ENCODE results near the gene ROS1. TPM values are rescaled to one million over a fixed set of nuclear protein-coding genes. Genes with fewer than 3 reads are reported as not detected.

ROS1 gene
- total RNA-seq, 1 donor from 2014 or later, result 0.15 TPM

GRCh38 chr6:117327149-117328004 lies 98.4 kb downstream of the ROS1 start:
- no peak for ATAC-seq
- no peak for DNase-seq (ENCODE audit: low spot score)

- no peak for DNase-seq (ENCODE audit: low spot score)
- ATAC-seq, result no peak
These were observed 99.3 kb downstream of the ROS1 start for GRCh38 chr6:117326396-117326795.

- ATAC-seq, result no peak
- DNase-seq (ENCODE audit: low spot score), result no peak
These were observed 108.5 kb downstream of the ROS1 start for GRCh38 chr6:117317261-117317660.

GRCh38 chr6:117311726-117312125 lies 114.0 kb downstream of the ROS1 start:
- DNase-seq (ENCODE audit: low spot score) (no peak), ATAC-seq (no peak)

- ATAC-seq, result no peak
These were observed 114.4 kb downstream of the ROS1 start for GRCh38 chr6:117311310-117311709.

GRCh38 chr6:117309611-117310010 lies 116.1 kb downstream of the ROS1 start:
- no peak for ATAC-seq
- no peak for DNase-seq (ENCODE audit: low spot score)

More at GRCh38 chr6:117311310-117311709, 114.4 kb downstream of the ROS1 start:
- DNase-seq (ENCODE audit: low spot score), result no peak

- no peak for ATAC-seq
- no peak for DNase-seq (ENCODE audit: low spot score)
These were observed 116.7 kb downstream of the ROS1 start for GRCh38 chr6:117309069-117309468.

- DNase-seq (ENCODE audit: low spot score), result no peak
- ATAC-seq, result no peak
These were observed 118.1 kb downstream of the ROS1 start for GRCh38 chr6:117307655-117308054.

- ATAC-seq (no peak), DNase-seq (ENCODE audit: low spot score) (no peak)
These were observed 119.4 kb downstream of the ROS1 start for GRCh38 chr6:117306227-117306790.

- no peak for DNase-seq (ENCODE audit: low spot score)
- ATAC-seq, result no peak
These were observed 121.3 kb downstream of the ROS1 start for GRCh38 chr6:117304446-117304845.

GRCh38 chr6:117303323-117303722 lies 122.4 kb downstream of the ROS1 start:
- ATAC-seq, result no peak
- DNase-seq (ENCODE audit: low spot score), result no peak

- no peak for DNase-seq (ENCODE audit: low spot score)
- ATAC-seq, result no peak
These were observed 126.8 kb downstream of the ROS1 start for GRCh38 chr6:117298941-117299340.

GRCh38 chr6:117290173-117290846 lies 135.4 kb downstream of the ROS1 start:
- ATAC-seq, result no peak

GRCh38 chr6:117288083-117288715 lies 137.5 kb downstream of the ROS1 start:
- no peak for ATAC-seq

More at GRCh38 chr6:117290173-117290846, 135.4 kb downstream of the ROS1 start:
- DNase-seq (ENCODE audit: low spot score), result no peak

GRCh38 chr6:117280922-117281321 lies 144.8 kb downstream of the ROS1 start:
- ATAC-seq (no peak), DNase-seq (ENCODE audit: low spot score) (no peak)

More at GRCh38 chr6:117288083-117288715, 137.5 kb downstream of the ROS1 start:
- DNase-seq (ENCODE audit: low spot score), result no peak

- ATAC-seq (no peak), DNase-seq (ENCODE audit: low spot score) (no peak)
These were observed 148.9 kb downstream of the ROS1 start for GRCh38 chr6:117276778-117277316.

GRCh38 chr6:117275711-117276110 lies 150.0 kb downstream of the ROS1 start:
- ATAC-seq (no peak), DNase-seq (ENCODE audit: low spot score) (no peak)

- no peak for ATAC-seq
- DNase-seq (ENCODE audit: low spot score), result no peak
These were observed 150.5 kb downstream of the ROS1 start for GRCh38 chr6:117275205-117275604.

- ATAC-seq, result no peak
These were observed 152.9 kb downstream of the ROS1 start for GRCh38 chr6:117272891-117273290.

GRCh38 chr6:117272032-117272866 lies 153.5 kb downstream of the ROS1 start:
- DNase-seq (ENCODE audit: low spot score) (no peak), ATAC-seq (no peak)

More at GRCh38 chr6:117272891-117273290, 152.9 kb downstream of the ROS1 start:
- no peak for DNase-seq (ENCODE audit: low spot score)

Measured in left lobe of liver (tissue), 2 donors.